Left lung (tissue), 10 donors: Measurements from ENCODE around the gene TMEM219. TPM values are rescaled to one million over a fixed set of nuclear protein-coding genes. Genes with fewer than 3 reads are reported as not detected.

Experiments
- ATAC-seq: fragments of 200-7000 bp; cut with Tn5 transposase; one replicate; pipeline ENCODE4 v1.9.1; 2020; ENCODE audit warnings: moderate library complexity
- DNase-seq, 4 donors: peaks; one replicate each; pipeline ENCODE4 v3.0.0-alpha.2; 2013 to 2020
- H3K27ac ChIP-seq, 2 donors: fragments of 200-600 bp; sonication (generic) in 1 of 2; one replicate each; pipeline versions ENCODE4 v1.5.0 to v1.8.0; 2020 to 2021
- H3K27me3 ChIP-seq, 2 donors: fragments of 200-600 bp; sonication (generic) in 1 of 2; one replicate each; pipeline versions ENCODE4 v1.5.0 to v1.8.0; 2020 to 2021
- H3K36me3 ChIP-seq, 2 donors: fragments of 200-600 bp; sonication (generic) in 1 of 2; one replicate each; pipeline versions ENCODE4 v1.5.0 to v1.8.0; 2020 to 2021
- H3K4me1 ChIP-seq, 2 donors: fragments of 200-600 bp; one replicate each; pipeline ENCODE4 v1.8.0; 2021
- H3K4me3 ChIP-seq, 2 donors: fragments of 200-600 bp; sonication (generic) in 1 of 2; one replicate each; pipeline versions ENCODE4 v1.5.0 to v1.8.0; 2020 to 2021; ENCODE audit warnings: mild to moderate bottlenecking in 1 of 2
- H3K9me3 ChIP-seq, 2 donors: fragments of 200-600 bp; sonication (generic) in 1 of 2; one replicate each; pipeline versions ENCODE4 v1.5.0 to v1.8.0; 2020 to 2021
- intact Hi-C, 2 donors: fragments of 100-400 bp; cut with DNase I; formaldehyde crosslinking; loops; one replicate each; pipeline versions ENCODE4 v1.11.2 to v1.14.2; 2022
- polyA plus RNA-seq, 6 donors: library from polyadenylated mRNA; unstranded; fragments of 120-200 nt; gene quantifications; one replicate each; pipeline ENCODE4 v1.2.1, GENCODE V29; 2013; ENCODE audit not compliant: insufficient read length in 6 of 6
- total RNA-seq, 2 donors: library from RNA; stranded (reverse); fragmentation: NEBNext Ultra II Directional; extraction: Animal tissue kit (Norgen Biotek cat#: 25700); gene quantifications; one replicate each; pipeline ENCODE4 v1.2.1, GENCODE V29; 2021
- TF ChIP-seq, protein P1 (sequence below), 2 donors: fragments of 200-600 bp; sonication (generic) in 1 of 2; IDR thresholded peaks; one replicate each; pipeline versions ENCODE4 v1.5.0 to v1.8.0; 2021; ENCODE audit warnings: antibody characterized with exemption in 2 of 2
- donor health status: DM: no; HTN: yes; CAD: no.
- donor health status: DM: no; HTN: no; CAD: no.

TMEM219 gene
- total and polyA plus RNA-seq, 8 donors: 103 to 154 (median 118) TPM

DNA sequence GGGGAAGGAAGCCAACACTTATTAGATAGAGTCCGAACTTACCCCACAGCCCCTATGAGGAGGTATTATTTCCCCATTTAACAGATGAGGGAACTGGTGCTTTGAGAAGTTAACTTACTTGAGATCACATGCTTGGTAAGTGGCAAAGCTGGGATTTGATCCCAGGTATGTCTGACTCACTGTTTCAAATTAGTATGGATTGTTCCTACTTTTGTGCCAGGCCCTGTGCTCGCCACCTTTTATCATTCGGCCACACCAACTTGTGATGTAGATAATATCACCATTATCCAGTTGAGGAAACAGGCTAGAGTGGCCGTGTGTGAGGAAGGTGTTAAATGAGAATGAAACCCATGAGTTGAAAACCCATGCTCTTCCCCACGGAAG is 22.9 kb downstream of the TMEM219 start:
- H3K4me1 ChIP-seq: peaks cover 5 to 24% of the 10 kb centered on the region in 2 donors
- TF ChIP-seq, protein P1, sequence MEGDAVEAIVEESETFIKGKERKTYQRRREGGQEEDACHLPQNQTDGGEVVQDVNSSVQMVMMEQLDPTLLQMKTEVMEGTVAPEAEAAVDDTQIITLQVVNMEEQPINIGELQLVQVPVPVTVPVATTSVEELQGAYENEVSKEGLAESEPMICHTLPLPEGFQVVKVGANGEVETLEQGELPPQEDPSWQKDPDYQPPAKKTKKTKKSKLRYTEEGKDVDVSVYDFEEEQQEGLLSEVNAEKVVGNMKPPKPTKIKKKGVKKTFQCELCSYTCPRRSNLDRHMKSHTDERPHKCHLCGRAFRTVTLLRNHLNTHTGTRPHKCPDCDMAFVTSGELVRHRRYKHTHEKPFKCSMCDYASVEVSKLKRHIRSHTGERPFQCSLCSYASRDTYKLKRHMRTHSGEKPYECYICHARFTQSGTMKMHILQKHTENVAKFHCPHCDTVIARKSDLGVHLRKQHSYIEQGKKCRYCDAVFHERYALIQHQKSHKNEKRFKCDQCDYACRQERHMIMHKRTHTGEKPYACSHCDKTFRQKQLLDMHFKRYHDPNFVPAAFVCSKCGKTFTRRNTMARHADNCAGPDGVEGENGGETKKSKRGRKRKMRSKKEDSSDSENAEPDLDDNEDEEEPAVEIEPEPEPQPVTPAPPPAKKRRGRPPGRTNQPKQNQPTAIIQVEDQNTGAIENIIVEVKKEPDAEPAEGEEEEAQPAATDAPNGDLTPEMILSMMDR (IDR thresholded peaks at IDR 0.05): no peak
- ATAC-seq (no peak), DNase-seq (no peak)
- no peaks in the 10 kb centered on the region for H3K27me3 ChIP-seq
- no peaks in the 10 kb centered on the region for H3K9me3 ChIP-seq
- H3K4me3 ChIP-seq: no peak overlapping the region
- intact Hi-C loops: no loop called here
- H3K36me3 ChIP-seq: peaks cover 16 to 100% of the 10 kb centered on the region in 2 donors
- peak overlapping the region; percentile 26 to 39 for H3K27ac ChIP-seq

GRCh38 chr16:29985271-29985811 is 23.5 kb downstream of the TMEM219 start:
- H3K4me1 ChIP-seq: peaks cover 7 to 24% of the 10 kb centered on the region in 2 donors
- peak overlapping the region in 1 of 2 donors; percentile 26 for H3K27ac ChIP-seq
- no peaks in the 10 kb centered on the region for H3K27me3 ChIP-seq
- TF ChIP-seq, protein P1 (IDR thresholded peaks at IDR 0.05): no peak
- no peak overlapping the region for H3K4me3 ChIP-seq
- peak in 1 of 4 donors; percentile 70 for DNase-seq
- no peaks in the 10 kb centered on the region for H3K9me3 ChIP-seq
- no peak for ATAC-seq
- H3K36me3 ChIP-seq: peaks cover 16 to 100% of the 10 kb centered on the region in 2 donors
- intact Hi-C loops: no loop called here

DNA sequence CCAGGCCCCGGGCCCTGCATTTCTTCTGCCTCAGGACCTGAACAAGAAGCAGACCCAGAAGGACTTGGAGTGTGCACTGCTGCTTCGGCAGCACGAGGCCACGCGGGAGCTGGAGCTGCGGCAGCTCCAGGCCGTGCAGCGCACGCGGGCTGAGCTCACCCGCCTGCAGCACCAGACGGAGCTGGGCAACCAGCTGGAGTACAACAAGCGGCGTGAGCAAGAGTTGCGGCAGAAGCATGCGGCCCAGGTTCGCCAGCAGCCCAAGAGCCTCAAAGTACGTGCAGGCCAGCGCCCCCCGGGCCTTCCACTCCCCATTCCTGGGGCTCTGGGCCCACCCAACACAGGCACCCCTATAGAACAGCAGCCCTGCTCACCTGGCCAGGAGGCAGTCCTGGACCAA is 24.4 kb downstream of the TMEM219 start:
- no peaks in the 10 kb centered on the region for H3K9me3 ChIP-seq
- H3K4me1 ChIP-seq: peaks cover 15 to 24% of the 10 kb centered on the region in 2 donors
- no peak overlapping the region for H3K4me3 ChIP-seq
- intact Hi-C loops: no loop called here
- ATAC-seq: no peak
- peaks cover 16 to 100% of the 10 kb centered on the region in 2 donors for H3K36me3 ChIP-seq
- DNase-seq: no peak
- TF ChIP-seq, protein P1 (IDR thresholded peaks at IDR 0.05): no peak
- no peaks in the 10 kb centered on the region for H3K27me3 ChIP-seq
- no peak overlapping the region for H3K27ac ChIP-seq

- Histone ChIP-seq H3K27ac (no peak overlapping the region), H3K4me3 (no peak overlapping the region), H3K4me1 (peaks cover 16 to 24% of the 10 kb centered on the region in 2 donors), H3K27me3 (no peaks in the 10 kb centered on the region), H3K36me3 (peaks cover 16 to 100% of the 10 kb centered on the region in 2 donors), H3K9me3 (no peaks in the 10 kb centered on the region)
- intact Hi-C loops: no loop called here
- TF ChIP-seq, protein P1 (IDR thresholded peaks at IDR 0.05): no peak
- no peak for ATAC-seq
- no peak for DNase-seq
These were observed 25.1 kb downstream of the TMEM219 start for GRCh38 chr16:29986931-29987330.

- intact Hi-C loops: no loop called here
- Histone ChIP-seq H3K4me1 (peaks cover 16 to 30% of the 10 kb centered on the region in 2 donors), H3K27ac (peak overlapping the region in 1 of 2 donors; percentile 59), H3K27me3 (no peaks in the 10 kb centered on the region), H3K9me3 (no peaks in the 10 kb centered on the region), H3K4me3 (peak overlapping the region in 1 of 2 donors; percentile 7), H3K36me3 (peaks cover 16 to 100% of the 10 kb centered on the region in 2 donors)
- ATAC-seq (no peak), DNase-seq (peak in 1 of 4 donors; percentile 78)
- TF ChIP-seq, protein P1 (IDR thresholded peaks at IDR 0.05): no peak
These were observed 25.6 kb downstream of the TMEM219 start for GRCh38 chr16:29987371-29988085.
